SK-N-SH treated with all-trans-retinoic acid at 6 μM for 48 hours (cell line): ENCODE data around the gene STK4.
A peak's percentile ranks its signal among the peaks of the same experiment; 100 is the strongest.

ENCODE experiments used
- ATAC-seq: fragments of 200-7000 bp; cut with Tn5 transposase; 3 replicates; pipeline ENCODE4 v1.9.1; 2020; ENCODE audit warnings: mild to moderate bottlenecking, moderate library complexity
- ARNTL ChIP-seq: fragments of 450-650 bp; formaldehyde crosslinking; IDR thresholded peaks from 2 replicates; pipeline ENCODE4 v1.5.0; 2020; ENCODE audit warnings: low read depth, mild to moderate bottlenecking, moderate library complexity, borderline replicate concordance
- BACH2 ChIP-seq: fragments of 250-450 bp; sonication (Bioruptor Pico); IDR thresholded peaks from 2 replicates; pipeline ENCODE4 v1.9.0; 2021; ENCODE audit warnings: mild to moderate bottlenecking, borderline replicate concordance
- CSDC2 ChIP-seq: fragments of 250-450 bp; sonication (Bioruptor Pico); IDR thresholded peaks from 2 replicates; pipeline ENCODE4 v1.5.0; 2020; ENCODE audit warnings: mild to moderate bottlenecking, moderate library complexity
- ESRRG ChIP-seq: fragments of 250-450 bp; sonication (Bioruptor Pico); IDR thresholded peaks from 2 replicates; pipeline ENCODE4 v1.6.1; 2021; ENCODE audit warnings: mild to moderate bottlenecking
- GLIS3 ChIP-seq: fragments of 250-450 bp; sonication (Bioruptor Pico); IDR thresholded peaks from 2 replicates; pipeline ENCODE4 v1.5.0; 2020; ENCODE audit warnings: mild to moderate bottlenecking, moderate library complexity
- OSR1 ChIP-seq: fragments of 250-450 bp; sonication (Bioruptor Pico); IDR thresholded peaks from 2 replicates; pipeline ENCODE4 v1.8.0; 2022; ENCODE audit warnings: moderate library complexity, mild to moderate bottlenecking, inconsistent platforms
- PPARA ChIP-seq: fragments of 250-450 bp; sonication (Bioruptor Pico); IDR thresholded peaks from 2 replicates; pipeline ENCODE4 v1.5.0; 2020; ENCODE audit warnings: mild to moderate bottlenecking, borderline replicate concordance
- RARB ChIP-seq: fragments of 250-450 bp; sonication (Bioruptor Pico); IDR thresholded peaks from 2 replicates; pipeline ENCODE4 v1.8.0; 2021; ENCODE audit warnings: mild to moderate bottlenecking, moderate library complexity
- TCF4 ChIP-seq: fragments of 250-450 bp; sonication (Bioruptor Pico); IDR thresholded peaks from 2 replicates; pipeline ENCODE4 v1.8.0; 2021; ENCODE audit warnings: mild to moderate bottlenecking, moderate library complexity, borderline replicate concordance
- ZC3H10 ChIP-seq: fragments of 250-450 bp; sonication (Bioruptor Pico); IDR thresholded peaks from 2 replicates; pipeline ENCODE4 v1.5.1; 2021; ENCODE audit warnings: mild to moderate bottlenecking, moderate library complexity
- ZFP3 ChIP-seq: fragments of 250-450 bp; sonication (Bioruptor Pico); IDR thresholded peaks from 2 replicates; pipeline ENCODE4 v1.5.0; 2020; ENCODE audit warnings: mild to moderate bottlenecking, moderate library complexity
- ZNF565 ChIP-seq: fragments of 450-650 bp; formaldehyde crosslinking; conservative IDR thresholded peaks from 2 replicates; pipeline ENCODE4 v1.5.0; 2020; ENCODE audit warnings: low read depth, mild to moderate bottlenecking, moderate library complexity
- ZNF70 ChIP-seq: fragments of 450-650 bp; formaldehyde crosslinking; IDR thresholded peaks from 2 replicates; pipeline ENCODE4 v1.5.0; 2020; ENCODE audit warnings: mild to moderate bottlenecking, moderate library complexity
- ZNF8 ChIP-seq: fragments of 450-650 bp; formaldehyde crosslinking; IDR thresholded peaks from 2 replicates; pipeline ENCODE4 v1.5.0; 2020; ENCODE audit warnings: mild to moderate bottlenecking, moderate library complexity
- TF ChIP-seq, protein P1 (sequence below): fragments of 250-450 bp; sonication (Bioruptor Pico); IDR thresholded peaks from 2 replicates; pipeline ENCODE4 v1.5.1; 2021; ENCODE audit warnings: mild to moderate bottlenecking, moderate library complexity
- TF ChIP-seq, protein P2 (sequence below): fragments of 250-450 bp; sonication (Bioruptor Pico); IDR thresholded peaks from 2 replicates; pipeline ENCODE4 v1.8.0; 2020; ENCODE audit warnings: mild to moderate bottlenecking, moderate library complexity, borderline replicate concordance
- TF ChIP-seq, protein P3 (sequence below): fragments of 250-450 bp; sonication (Bioruptor Pico); IDR thresholded peaks from 2 replicates; pipeline ENCODE4 v1.5.0; 2020; ENCODE audit warnings: mild to moderate bottlenecking, moderate library complexity
- TF ChIP-seq, protein P4 (sequence below): fragments of 250-450 bp; sonication (Bioruptor Pico); IDR thresholded peaks from 2 replicates; pipeline ENCODE4 v1.5.1; 2020; ENCODE audit warnings: low read depth, mild to moderate bottlenecking, moderate library complexity
- TF ChIP-seq, protein P5 (sequence below): fragments of 250-450 bp; sonication (Bioruptor Pico); IDR thresholded peaks from 2 replicates; pipeline ENCODE4 v1.8.0; 2021; ENCODE audit warnings: low read depth, mild to moderate bottlenecking, moderate library complexity, borderline replicate concordance

STK4 gene

DNA sequence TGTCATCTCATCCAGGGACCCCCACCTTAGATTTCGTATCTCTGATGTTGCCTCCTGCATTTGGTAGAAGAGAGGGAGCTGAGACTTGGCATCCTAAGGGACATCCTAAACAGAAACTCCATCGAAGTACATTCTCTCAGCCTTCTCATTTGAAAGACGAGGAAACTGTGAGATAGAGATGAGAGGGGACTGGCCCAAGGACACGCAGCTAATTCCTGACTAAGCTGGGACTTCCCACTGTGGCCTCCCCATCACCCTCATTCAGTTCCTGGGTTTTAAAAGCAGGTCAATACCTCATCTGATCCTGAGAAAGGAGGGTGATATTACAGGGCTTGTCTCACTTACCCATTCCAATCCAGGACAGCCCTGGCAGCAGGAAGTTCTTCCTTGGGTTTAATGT is 149.5 kb downstream of the STK4 start:
- no peak for ATAC-seq
- TF ChIP-seq BACH2 (CRISPR knock-in tag) (no peak), CSDC2 (no peak), ZNF70 (CRISPR knock-in tag) (no peak), PPARA (CRISPR knock-in tag) (no peak), ZNF8 (CRISPR knock-in tag) (no peak), ESRRG (CRISPR knock-in tag) (no peak)

DNA sequence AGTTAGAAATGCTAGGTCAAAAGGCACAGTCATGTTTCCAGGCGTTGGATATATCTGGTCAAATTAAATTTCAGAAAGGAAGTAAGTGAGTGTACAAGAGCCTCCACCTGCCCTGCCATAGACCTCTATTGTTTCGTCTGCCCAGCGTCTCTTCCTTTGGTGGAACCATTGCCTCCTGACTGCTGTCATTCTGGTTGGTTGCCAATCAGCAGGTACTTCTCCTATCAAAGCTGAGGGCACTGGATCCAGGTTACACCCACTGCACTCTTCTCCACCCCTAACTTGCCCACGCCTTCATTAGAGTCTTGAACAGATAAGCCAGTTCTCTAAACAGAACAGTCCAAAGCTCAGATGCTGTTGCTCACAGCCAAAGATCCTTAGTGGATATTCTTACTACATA is 151.3 kb downstream of the STK4 start:
- TF ChIP-seq ZNF70 (CRISPR knock-in tag): peak; percentile 43; the same call in 1 of the 2 replicates
- no peak for TF ChIP-seq ZNF565 (CRISPR knock-in tag)
- TF ChIP-seq, protein P1, sequence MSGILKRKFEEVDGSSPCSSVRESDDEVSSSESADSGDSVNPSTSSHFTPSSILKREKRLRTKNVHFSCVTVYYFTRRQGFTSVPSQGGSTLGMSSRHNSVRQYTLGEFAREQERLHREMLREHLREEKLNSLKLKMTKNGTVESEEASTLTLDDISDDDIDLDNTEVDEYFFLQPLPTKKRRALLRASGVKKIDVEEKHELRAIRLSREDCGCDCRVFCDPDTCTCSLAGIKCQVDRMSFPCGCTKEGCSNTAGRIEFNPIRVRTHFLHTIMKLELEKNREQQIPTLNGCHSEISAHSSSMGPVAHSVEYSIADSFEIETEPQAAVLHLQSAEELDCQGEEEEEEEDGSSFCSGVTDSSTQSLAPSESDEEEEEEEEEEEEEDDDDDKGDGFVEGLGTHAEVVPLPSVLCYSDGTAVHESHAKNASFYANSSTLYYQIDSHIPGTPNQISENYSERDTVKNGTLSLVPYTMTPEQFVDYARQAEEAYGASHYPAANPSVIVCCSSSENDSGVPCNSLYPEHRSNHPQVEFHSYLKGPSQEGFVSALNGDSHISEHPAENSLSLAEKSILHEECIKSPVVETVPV (CRISPR knock-in tag): no peak
- no peak for ATAC-seq

DNA sequence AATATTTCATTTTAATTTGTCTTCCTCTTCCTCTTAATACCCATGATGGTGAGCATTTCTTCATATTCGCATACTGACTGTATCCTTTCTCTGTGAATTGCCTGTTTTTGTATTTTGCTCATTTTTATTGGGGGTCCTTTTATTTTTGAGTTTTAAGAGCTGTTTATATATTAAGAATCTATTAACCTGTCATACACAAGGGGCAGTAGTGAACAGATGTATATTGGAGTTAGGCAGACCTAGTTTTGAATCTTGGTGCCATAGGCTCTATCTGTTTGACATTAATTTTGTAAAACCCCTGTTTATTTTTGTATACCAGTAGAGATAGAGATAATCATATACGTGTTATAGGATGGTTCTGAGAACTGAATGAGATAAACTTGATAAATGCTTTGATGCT is 151.7 kb downstream of the STK4 start:
- TF ChIP-seq ZNF70 (CRISPR knock-in tag) (no peak), BACH2 (CRISPR knock-in tag) (no peak), GLIS3 (no peak), ZFP3 (CRISPR knock-in tag) (no peak), RARB (CRISPR knock-in tag) (no peak), ARNTL (no peak), CSDC2 (no peak), ZNF8 (CRISPR knock-in tag) (no peak)
- TF ChIP-seq, protein P1 (CRISPR knock-in tag): no peak
- TF ChIP-seq, protein P2, sequence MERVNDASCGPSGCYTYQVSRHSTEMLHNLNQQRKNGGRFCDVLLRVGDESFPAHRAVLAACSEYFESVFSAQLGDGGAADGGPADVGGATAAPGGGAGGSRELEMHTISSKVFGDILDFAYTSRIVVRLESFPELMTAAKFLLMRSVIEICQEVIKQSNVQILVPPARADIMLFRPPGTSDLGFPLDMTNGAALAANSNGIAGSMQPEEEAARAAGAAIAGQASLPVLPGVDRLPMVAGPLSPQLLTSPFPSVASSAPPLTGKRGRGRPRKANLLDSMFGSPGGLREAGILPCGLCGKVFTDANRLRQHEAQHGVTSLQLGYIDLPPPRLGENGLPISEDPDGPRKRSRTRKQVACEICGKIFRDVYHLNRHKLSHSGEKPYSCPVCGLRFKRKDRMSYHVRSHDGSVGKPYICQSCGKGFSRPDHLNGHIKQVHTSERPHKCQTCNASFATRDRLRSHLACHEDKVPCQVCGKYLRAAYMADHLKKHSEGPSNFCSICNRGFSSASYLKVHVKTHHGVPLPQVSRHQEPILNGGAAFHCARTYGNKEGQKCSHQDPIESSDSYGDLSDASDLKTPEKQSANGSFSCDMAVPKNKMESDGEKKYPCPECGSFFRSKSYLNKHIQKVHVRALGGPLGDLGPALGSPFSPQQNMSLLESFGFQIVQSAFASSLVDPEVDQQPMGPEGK: no peak
- no peak for ATAC-seq

DNA sequence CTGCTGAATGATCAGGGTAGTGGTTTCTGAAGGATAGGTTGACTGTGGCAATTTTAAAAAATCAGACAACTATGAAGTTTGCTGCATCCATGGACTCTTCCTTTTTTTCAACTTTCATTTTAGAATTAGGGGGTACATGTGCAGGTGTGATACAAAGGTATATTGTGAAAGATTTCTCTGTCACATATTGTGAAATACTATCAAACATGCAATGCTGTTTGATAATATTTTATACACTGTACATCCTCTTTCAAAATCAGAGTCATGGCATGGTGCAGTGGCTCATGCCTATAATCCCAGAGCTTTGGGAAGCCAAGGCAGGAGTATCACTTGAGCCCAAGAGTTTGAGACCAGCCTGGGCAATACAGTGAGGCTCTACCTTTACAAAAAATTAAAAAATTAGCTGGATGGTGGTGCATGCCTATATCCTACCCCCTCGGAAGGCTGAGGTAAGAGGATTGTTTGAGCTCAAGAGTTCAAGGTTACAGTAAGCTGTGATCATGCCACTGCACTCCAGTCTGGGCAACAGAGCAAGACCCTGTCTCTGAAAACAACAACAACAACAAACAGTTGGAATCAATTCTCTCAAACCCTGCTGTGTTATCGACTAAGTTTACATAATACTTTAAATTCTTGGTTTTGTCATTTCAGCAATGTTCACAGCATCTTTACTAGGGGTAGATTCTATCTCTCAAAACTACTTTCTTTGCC is 153.4 kb downstream of the STK4 start:
- TF ChIP-seq ZNF8 (CRISPR knock-in tag) (no peak), OSR1 (no peak), ZNF70 (CRISPR knock-in tag) (no peak), ZNF565 (CRISPR knock-in tag) (no peak), ZC3H10 (CRISPR knock-in tag) (no peak), GLIS3 (no peak), ESRRG (CRISPR knock-in tag) (no peak), ZFP3 (CRISPR knock-in tag) (no peak), TCF4 (CRISPR knock-in tag) (no peak), RARB (CRISPR knock-in tag) (no peak)
- TF ChIP-seq, protein P3, sequence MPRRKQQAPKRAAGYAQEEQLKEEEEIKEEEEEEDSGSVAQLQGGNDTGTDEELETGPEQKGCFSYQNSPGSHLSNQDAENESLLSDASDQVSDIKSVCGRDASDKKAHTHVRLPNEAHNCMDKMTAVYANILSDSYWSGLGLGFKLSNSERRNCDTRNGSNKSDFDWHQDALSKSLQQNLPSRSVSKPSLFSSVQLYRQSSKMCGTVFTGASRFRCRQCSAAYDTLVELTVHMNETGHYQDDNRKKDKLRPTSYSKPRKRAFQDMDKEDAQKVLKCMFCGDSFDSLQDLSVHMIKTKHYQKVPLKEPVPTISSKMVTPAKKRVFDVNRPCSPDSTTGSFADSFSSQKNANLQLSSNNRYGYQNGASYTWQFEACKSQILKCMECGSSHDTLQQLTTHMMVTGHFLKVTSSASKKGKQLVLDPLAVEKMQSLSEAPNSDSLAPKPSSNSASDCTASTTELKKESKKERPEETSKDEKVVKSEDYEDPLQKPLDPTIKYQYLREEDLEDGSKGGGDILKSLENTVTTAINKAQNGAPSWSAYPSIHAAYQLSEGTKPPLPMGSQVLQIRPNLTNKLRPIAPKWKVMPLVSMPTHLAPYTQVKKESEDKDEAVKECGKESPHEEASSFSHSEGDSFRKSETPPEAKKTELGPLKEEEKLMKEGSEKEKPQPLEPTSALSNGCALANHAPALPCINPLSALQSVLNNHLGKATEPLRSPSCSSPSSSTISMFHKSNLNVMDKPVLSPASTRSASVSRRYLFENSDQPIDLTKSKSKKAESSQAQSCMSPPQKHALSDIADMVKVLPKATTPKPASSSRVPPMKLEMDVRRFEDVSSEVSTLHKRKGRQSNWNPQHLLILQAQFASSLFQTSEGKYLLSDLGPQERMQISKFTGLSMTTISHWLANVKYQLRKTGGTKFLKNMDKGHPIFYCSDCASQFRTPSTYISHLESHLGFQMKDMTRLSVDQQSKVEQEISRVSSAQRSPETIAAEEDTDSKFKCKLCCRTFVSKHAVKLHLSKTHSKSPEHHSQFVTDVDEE (CRISPR knock-in tag): no peak
- TF ChIP-seq, protein P2: no peak
- TF ChIP-seq, protein P4, sequence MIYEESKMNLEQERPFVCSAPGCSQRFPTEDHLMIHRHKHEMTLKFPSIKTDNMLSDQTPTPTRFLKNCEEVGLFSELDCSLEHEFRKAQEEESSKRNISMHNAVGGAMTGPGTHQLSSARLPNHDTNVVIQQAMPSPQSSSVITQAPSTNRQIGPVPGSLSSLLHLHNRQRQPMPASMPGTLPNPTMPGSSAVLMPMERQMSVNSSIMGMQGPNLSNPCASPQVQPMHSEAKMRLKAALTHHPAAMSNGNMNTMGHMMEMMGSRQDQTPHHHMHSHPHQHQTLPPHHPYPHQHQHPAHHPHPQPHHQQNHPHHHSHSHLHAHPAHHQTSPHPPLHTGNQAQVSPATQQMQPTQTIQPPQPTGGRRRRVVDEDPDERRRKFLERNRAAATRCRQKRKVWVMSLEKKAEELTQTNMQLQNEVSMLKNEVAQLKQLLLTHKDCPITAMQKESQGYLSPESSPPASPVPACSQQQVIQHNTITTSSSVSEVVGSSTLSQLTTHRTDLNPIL: no peak
- TF ChIP-seq, protein P5, sequence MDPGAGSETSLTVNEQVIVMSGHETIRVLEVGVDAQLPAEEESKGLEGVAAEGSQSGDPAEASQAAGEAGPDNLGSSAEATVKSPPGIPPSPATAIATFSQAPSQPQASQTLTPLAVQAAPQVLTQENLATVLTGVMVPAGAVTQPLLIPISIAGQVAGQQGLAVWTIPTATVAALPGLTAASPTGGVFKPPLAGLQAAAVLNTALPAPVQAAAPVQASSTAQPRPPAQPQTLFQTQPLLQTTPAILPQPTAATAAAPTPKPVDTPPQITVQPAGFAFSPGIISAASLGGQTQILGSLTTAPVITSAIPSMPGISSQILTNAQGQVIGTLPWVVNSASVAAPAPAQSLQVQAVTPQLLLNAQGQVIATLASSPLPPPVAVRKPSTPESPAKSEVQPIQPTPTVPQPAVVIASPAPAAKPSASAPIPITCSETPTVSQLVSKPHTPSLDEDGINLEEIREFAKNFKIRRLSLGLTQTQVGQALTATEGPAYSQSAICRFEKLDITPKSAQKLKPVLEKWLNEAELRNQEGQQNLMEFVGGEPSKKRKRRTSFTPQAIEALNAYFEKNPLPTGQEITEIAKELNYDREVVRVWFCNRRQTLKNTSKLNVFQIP (CRISPR knock-in tag): no peak
- no peak for ATAC-seq
